Muscle of leg (tissue), 11 donors: ENCODE measurements around the gene PFN4. TPM values are rescaled to one million over a fixed set of nuclear protein-coding genes. Genes with fewer than 3 reads are reported as not detected.

Source experiments
- DNase-seq: peaks from one replicate; pipeline ENCODE4 v3.0.0; 2013
- H3K27ac ChIP-seq: one replicate; pipeline ENCODE4 v1.5.1; 2013; ENCODE audit warnings: mild to moderate bottlenecking, low read length, control low read depth
- H3K27me3 ChIP-seq: one replicate; pipeline ENCODE4 v1.6.1; 2013; ENCODE audit warnings: low read length; ENCODE audit not compliant: control insufficient read depth, insufficient read depth
- H3K36me3 ChIP-seq: one replicate; pipeline ENCODE4 v1.6.1; 2013; ENCODE audit warnings: low read length; ENCODE audit not compliant: control insufficient read depth, insufficient read depth
- H3K4me1 ChIP-seq: one replicate; pipeline ENCODE4 v1.6.1; 2013; ENCODE audit warnings: low read length; ENCODE audit not compliant: control insufficient read depth, insufficient read depth
- H3K4me3 ChIP-seq: one replicate; pipeline ENCODE4 v1.5.1; 2013; ENCODE audit warnings: low read length, control low read depth
- H3K9me3 ChIP-seq: replicated peaks from 2 replicates; pipeline ENCODE4 v1.6.1; 2013; ENCODE audit warnings: low read depth, low read length; ENCODE audit not compliant: control insufficient read depth
- WGBS: methylation state at CpG from one replicate; pipeline ENCODE4 v1.1.5; 2013; ENCODE audit warnings: missing lambda C conversion rate; ENCODE audit not compliant: insufficient coverage; 5-methylcytosine and 5-hydroxymethylcytosine counted together
- polyA plus RNA-seq, 8 donors: library from polyadenylated mRNA; unstranded; fragments of 120-200 nt; gene quantifications; one replicate each; pipeline versions ENCODE4 v1.2.1 to v1.2.3, GENCODE V29; 2013; ENCODE audit warnings: inconsistent platforms in 1 of 8, low replicate concordance in 1 of 8; ENCODE audit not compliant: insufficient read length in 8 of 8, insufficient read depth in 1 of 8
- total RNA-seq: library from RNA; stranded (reverse); fragments of 120-200 nt; gene quantifications from one replicate; pipeline ENCODE4 v1.2.4, GENCODE V29; 2013

Gene PFN4
- total and polyA plus RNA-seq, 9 donors: 1.3 to 2.2 (median 1.8) TPM

- no peaks in the 10 kb centered on the region for H3K4me1 ChIP-seq
- DNase-seq: no peak
- WGBS: 57% methylated on average over 1 of the region's 2 CpGs
- no peak overlapping the region for H3K4me3 ChIP-seq
- no peaks in the 10 kb centered on the region for H3K27me3 ChIP-seq
- H3K36me3 ChIP-seq: peaks cover 24% of the 10 kb centered on the region
- no peak overlapping the region for H3K27ac ChIP-seq
- H3K9me3 ChIP-seq: no peaks in the 10 kb centered on the region
These were observed 57.8 kb downstream of the PFN4 start for GRCh38 chr2:24065341-24065740.

Other genes with a start within 250 kb of the PFN4 start
- gene ATAD2B, start 196.2 kb downstream of the PFN4 start, total RNA-seq: 17.6 TPM
- 10 to 100 TPM; 10.2 to 14.5 (median 11.5) TPM for gene ATAD2B, start 196.2 kb downstream of the PFN4 start, polyA plus RNA-seq
- gene UBXN2A, start 182.9 kb downstream of the PFN4 start, total RNA-seq: 22.7 TPM
- gene UBXN2A, start 182.9 kb downstream of the PFN4 start, polyA plus RNA-seq: 10 to 100 TPM; 13.8 to 23.9 (median 18.7) TPM
- gene MFSD2B, start 113.2 kb downstream of the PFN4 start, total RNA-seq: 0.18 TPM
- 1 to 10 TPM; 1.4 to 3.5 (median 2.3) TPM for gene MFSD2B, start 113.2 kb downstream of the PFN4 start, polyA plus RNA-seq
- gene WDCP, start 75.9 kb downstream of the PFN4 start, total RNA-seq: 11.3 TPM
- 10 to 100 TPM in 3 of 8 donors, 1 to 10 TPM in 5; 7.9 to 10.8 (median 9.7) TPM for gene WDCP, start 75.9 kb downstream of the PFN4 start, polyA plus RNA-seq
- 2.8 TPM for gene FKBP1B, start 73.6 kb downstream of the PFN4 start, total RNA-seq
- 1 to 10 TPM; 2.1 to 4.5 (median 3.2) TPM for gene FKBP1B, start 73.6 kb downstream of the PFN4 start, polyA plus RNA-seq
- gene SF3B6, start 47.0 kb downstream of the PFN4 start, total RNA-seq: 131 TPM
- gene SF3B6, start 47.0 kb downstream of the PFN4 start, polyA plus RNA-seq: 100 to 1,000 TPM in 1 of 8 donors, 10 to 100 TPM in 7; 80.5 to 106 (median 86.3) TPM
- 35.5 TPM for gene TP53I3, start 38.5 kb downstream of the PFN4 start, total RNA-seq
- gene TP53I3, start 38.5 kb downstream of the PFN4 start, polyA plus RNA-seq: 10 to 100 TPM; 30.9 to 48.3 (median 34.5) TPM
- 31.5 TPM for gene FAM228B, start 135 bp upstream of the PFN4 start, total RNA-seq
- gene FAM228B, start 135 bp upstream of the PFN4 start, polyA plus RNA-seq: 10 to 100 TPM; 11.2 to 17.3 (median 14.7) TPM
- gene FAM228A, start 51.7 kb upstream of the PFN4 start, total RNA-seq: 0.22 TPM
- gene FAM228A, start 51.7 kb upstream of the PFN4 start, polyA plus RNA-seq: 1 to 10 TPM in 1 of 8 donors, under 1 TPM in 6, not detected in 1; 0.13 to 1.0 (median 0.47) TPM
- 18.3 TPM for gene ITSN2, start 237.2 kb upstream of the PFN4 start, total RNA-seq
- gene ITSN2, start 237.2 kb upstream of the PFN4 start, polyA plus RNA-seq: 10 to 100 TPM; 15.6 to 23.7 (median 16.9) TPM